OCI-LY1 (cell line): ENCODE measurements around the gene NEK2.

ENCODE experiments used
- H2AFZ ChIP-seq: fragments of 200-600 bp; sonication (generic), shearing (Covaris generic); 2 replicates; pipeline ENCODE4 v1.6.0; 2014; ENCODE audit warnings: antibody characterized with exemption, mild to moderate bottlenecking, low read length
- H3F3A ChIP-seq: fragments of 200-600 bp; sonication (generic), shearing (Covaris generic); 2 replicates; pipeline ENCODE4 v1.6.0; 2014; ENCODE audit warnings: mild to moderate bottlenecking, antibody characterized with exemption, low read length, moderate library complexity; ENCODE audit not compliant: insufficient read depth
- H3K27ac ChIP-seq: fragments of 200-600 bp; sonication (generic); 2 replicates; pipeline ENCODE4 v1.5.1; 2014; ENCODE audit warnings: low read length, mixed run types, mild to moderate bottlenecking, low read depth; ENCODE audit not compliant: poor library complexity, severe bottlenecking
- H3K27me3 ChIP-seq: fragments of 200-600 bp; sonication (generic); 2 replicates; pipeline ENCODE4 v1.6.0; 2014; ENCODE audit warnings: antibody characterized with exemption, mild to moderate bottlenecking, low read length, moderate library complexity; ENCODE audit not compliant: insufficient read depth
- H3K36me3 ChIP-seq: fragments of 200-600 bp; sonication (generic); 2 replicates; pipeline ENCODE4 v1.6.1; 2014; ENCODE audit warnings: mild to moderate bottlenecking, antibody characterized with exemption, low read length, moderate library complexity, mixed read lengths; ENCODE audit not compliant: insufficient read depth
- H3K4me1 ChIP-seq: fragments of 200-600 bp; sonication (generic); 2 replicates; pipeline ENCODE4 v1.5.1; 2014; ENCODE audit warnings: mild to moderate bottlenecking, low read length, moderate library complexity; ENCODE audit not compliant: insufficient read depth, severe bottlenecking
- H3K4me2 ChIP-seq: fragments of 200-600 bp; sonication (generic), shearing (Covaris generic); 2 replicates; pipeline ENCODE4 v1.6.1; 2014; ENCODE audit warnings: low read length
- H3K4me3 ChIP-seq: fragments of 200-600 bp; sonication (generic); 2 replicates; pipeline ENCODE4 v1.5.1; 2014; ENCODE audit warnings: low read length, low read depth, mild to moderate bottlenecking, mixed read lengths; ENCODE audit not compliant: poor library complexity, severe bottlenecking
- H3K79me2 ChIP-seq: fragments of 200-600 bp; shearing (Covaris generic); 2 replicates; pipeline ENCODE4 v1.6.1; 2016; ENCODE audit warnings: mixed run types, low read length, mixed read lengths; ENCODE audit not compliant: insufficient read depth
- H3K9ac ChIP-seq: fragments of 200-600 bp; sonication (generic), shearing (Covaris generic); 2 replicates; pipeline ENCODE4 v1.6.1; 2014; ENCODE audit warnings: mild to moderate bottlenecking, low read length, mixed read lengths
- H3K9me2 ChIP-seq: fragments of 200-600 bp; sonication (generic), shearing (Covaris generic); 2 replicates; pipeline ENCODE4 v1.6.1; 2014; ENCODE audit warnings: low read depth, mild to moderate bottlenecking, low read length, mixed read lengths
- H3K9me3 ChIP-seq: fragments of 200-600 bp; shearing (Covaris generic); 2 replicates; pipeline ENCODE4 v1.6.1; 2014; ENCODE audit warnings: low read length, mixed read lengths
- H4K20me1 ChIP-seq: fragments of 200-600 bp; sonication (generic), shearing (Covaris generic); 2 replicates; pipeline ENCODE4 v1.6.0; 2016; ENCODE audit warnings: mild to moderate bottlenecking, low read length; ENCODE audit not compliant: insufficient read depth
- EZH2 ChIP-seq: fragments of 200-600 bp; sonication (generic), shearing (Covaris generic); IDR thresholded peaks from 2 replicates; pipeline ENCODE4 v1.8.0; 2017; ENCODE audit warnings: borderline replicate concordance, mixed run types, mild to moderate bottlenecking, antibody characterized with exemption, low read length, moderate library complexity, mixed read lengths
- TF ChIP-seq, protein P1 (sequence below): fragments of 200-600 bp; sonication (generic), shearing (Covaris generic); IDR thresholded peaks from 2 replicates; pipeline ENCODE4 v1.5.1; 2017; ENCODE audit warnings: mild to moderate bottlenecking, antibody characterized with exemption, low read length, moderate library complexity, mixed read lengths

NEK2 gene

DNA sequence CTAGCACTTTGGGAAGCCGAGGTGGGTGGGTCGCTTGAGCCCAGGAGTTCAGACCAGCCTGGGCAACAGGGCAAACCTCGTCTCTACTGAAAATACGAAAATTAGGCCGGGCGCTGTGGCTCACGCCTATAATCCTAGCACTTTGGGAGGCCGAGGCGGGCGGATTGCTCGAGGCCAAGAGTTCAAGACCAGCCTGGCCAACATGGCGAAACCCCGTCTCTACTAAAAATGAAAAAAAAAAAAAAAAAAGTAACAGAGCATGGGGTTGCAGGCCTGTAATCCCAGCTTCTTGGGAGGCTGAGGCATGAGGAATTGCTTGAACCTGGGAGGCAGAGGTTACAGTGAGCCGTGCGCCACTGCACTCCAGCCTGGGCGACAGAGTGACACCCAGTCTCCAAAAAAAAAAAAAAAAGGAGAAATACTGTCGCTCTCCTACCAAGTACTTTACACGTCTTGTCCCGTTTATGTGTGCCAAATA, 724 bp upstream of the NEK2 start:
- Histone ChIP-seq H3K79me2 (peaks cover 9% of the 10 kb centered on the region), H4K20me1 (no peaks in the 10 kb centered on the region), H3F3A (peaks cover 7% of the 10 kb centered on the region; the same call in 1 of the 2 replicates), H2AFZ (peak overlapping the region; percentile 51), H3K9me3 (no peaks in the 10 kb centered on the region), H3K36me3 (peaks cover 22% of the 10 kb centered on the region), H3K9me2 (no peaks in the 10 kb centered on the region), H3K9ac (peak overlapping the region; percentile 68; the same call in 1 of the 2 replicates), H3K27me3 (no peaks in the 10 kb centered on the region), H3K4me2 (peak overlapping the region; percentile 72), H3K27ac (peak overlapping the region; percentile 64), H3K4me3 (peak overlapping the region; percentile 78), H3K4me1 (peaks cover 56% of the 10 kb centered on the region)
- no peak for TF ChIP-seq EZH2
- TF ChIP-seq, protein P1, sequence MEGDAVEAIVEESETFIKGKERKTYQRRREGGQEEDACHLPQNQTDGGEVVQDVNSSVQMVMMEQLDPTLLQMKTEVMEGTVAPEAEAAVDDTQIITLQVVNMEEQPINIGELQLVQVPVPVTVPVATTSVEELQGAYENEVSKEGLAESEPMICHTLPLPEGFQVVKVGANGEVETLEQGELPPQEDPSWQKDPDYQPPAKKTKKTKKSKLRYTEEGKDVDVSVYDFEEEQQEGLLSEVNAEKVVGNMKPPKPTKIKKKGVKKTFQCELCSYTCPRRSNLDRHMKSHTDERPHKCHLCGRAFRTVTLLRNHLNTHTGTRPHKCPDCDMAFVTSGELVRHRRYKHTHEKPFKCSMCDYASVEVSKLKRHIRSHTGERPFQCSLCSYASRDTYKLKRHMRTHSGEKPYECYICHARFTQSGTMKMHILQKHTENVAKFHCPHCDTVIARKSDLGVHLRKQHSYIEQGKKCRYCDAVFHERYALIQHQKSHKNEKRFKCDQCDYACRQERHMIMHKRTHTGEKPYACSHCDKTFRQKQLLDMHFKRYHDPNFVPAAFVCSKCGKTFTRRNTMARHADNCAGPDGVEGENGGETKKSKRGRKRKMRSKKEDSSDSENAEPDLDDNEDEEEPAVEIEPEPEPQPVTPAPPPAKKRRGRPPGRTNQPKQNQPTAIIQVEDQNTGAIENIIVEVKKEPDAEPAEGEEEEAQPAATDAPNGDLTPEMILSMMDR = no peak

DNA sequence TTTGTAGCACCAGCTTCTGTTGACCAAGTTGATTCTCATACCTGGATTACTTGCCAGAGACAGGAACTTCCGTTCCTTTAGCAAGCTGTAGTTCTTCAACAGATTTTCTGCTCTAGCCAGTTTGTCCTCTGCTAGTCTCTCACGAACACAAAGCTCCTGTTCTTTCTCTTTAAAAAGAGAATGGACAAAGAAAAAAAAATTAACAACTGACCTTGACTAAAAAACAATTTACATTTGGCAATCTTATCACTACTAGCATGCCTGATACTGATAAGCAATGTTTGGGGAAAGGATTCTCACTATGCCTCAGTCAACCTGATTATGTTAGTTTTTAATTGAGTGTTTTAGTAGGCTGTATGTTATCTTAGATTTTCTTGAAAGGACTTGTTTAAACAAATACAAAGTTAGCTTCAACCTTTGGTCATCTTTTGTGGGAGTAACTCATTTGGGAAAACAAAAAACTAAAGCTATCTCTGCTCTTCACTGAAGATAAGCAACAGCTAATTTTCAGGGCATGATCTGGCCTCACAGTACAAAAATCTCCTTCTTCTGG, 8.3 kb downstream of the NEK2 start:
- H3K9me3 ChIP-seq = no peaks in the 10 kb centered on the region
- H3K36me3 ChIP-seq = peaks cover 93% of the 10 kb centered on the region
- no peaks in the 10 kb centered on the region for H3F3A ChIP-seq
- no peak overlapping the region for H3K4me2 ChIP-seq
- no peak overlapping the region for H2AFZ ChIP-seq
- no peaks in the 10 kb centered on the region for H3K79me2 ChIP-seq
- no peaks in the 10 kb centered on the region for H4K20me1 ChIP-seq
- H3K4me1 ChIP-seq = peaks cover 2% of the 10 kb centered on the region
- no peak overlapping the region for H3K4me3 ChIP-seq
- H3K27ac ChIP-seq = no peak overlapping the region
- H3K27me3 ChIP-seq = no peaks in the 10 kb centered on the region
- TF ChIP-seq, protein P1 = no peak
- no peak for TF ChIP-seq EZH2
- no peaks in the 10 kb centered on the region for H3K9me2 ChIP-seq
- no peak overlapping the region for H3K9ac ChIP-seq

DNA sequence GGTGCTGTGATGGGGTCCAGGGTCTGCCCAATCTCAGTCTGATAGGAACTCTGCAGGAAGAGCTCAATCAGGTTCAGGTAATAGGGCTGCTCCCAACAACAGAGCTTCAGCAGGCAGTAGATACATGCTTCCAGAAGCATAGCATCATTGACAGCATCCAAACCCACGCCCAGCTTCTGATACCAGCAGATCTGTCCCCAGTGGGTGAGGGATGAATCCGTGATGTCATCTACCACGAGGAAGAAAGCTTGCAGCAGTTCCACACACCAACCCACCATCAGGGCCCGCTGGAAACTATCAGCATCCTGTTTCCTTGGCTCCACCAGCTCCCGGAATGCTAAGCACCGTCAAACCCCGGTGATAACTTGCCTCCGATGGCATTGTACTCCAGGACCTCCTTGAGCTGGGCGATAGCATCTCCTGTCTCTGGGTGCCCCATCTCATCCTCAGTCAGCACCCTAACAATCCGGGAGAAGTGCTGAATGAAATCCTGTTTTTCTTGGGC, 14.7 kb downstream of the NEK2 start:
- TF ChIP-seq EZH2 = no peak
- TF ChIP-seq, protein P1 = no peak
- no peak overlapping the region for H3K4me2 ChIP-seq
- H3K79me2 ChIP-seq = no peaks in the 10 kb centered on the region
- H3K27ac ChIP-seq = no peak overlapping the region
- no peak overlapping the region for H3K9ac ChIP-seq
- H3K9me2 ChIP-seq = no peaks in the 10 kb centered on the region
- no peaks in the 10 kb centered on the region for H3F3A ChIP-seq
- H3K27me3 ChIP-seq = no peaks in the 10 kb centered on the region
- H4K20me1 ChIP-seq = no peaks in the 10 kb centered on the region
- peaks cover 35% of the 10 kb centered on the region for H3K36me3 ChIP-seq
- no peak overlapping the region for H3K4me3 ChIP-seq
- no peaks in the 10 kb centered on the region for H3K9me3 ChIP-seq
- no peak overlapping the region for H2AFZ ChIP-seq
- H3K4me1 ChIP-seq = no peaks in the 10 kb centered on the region
